Ectodermal cell (in vitro differentiated cells): ENCODE data around the gene CHKA.

Source experiments
- H3K27ac ChIP-seq: 2 replicates; pipeline ENCODE4 v1.7.0; 2013; ENCODE audit warnings: mild to moderate bottlenecking, low read depth, low read length; ENCODE audit not compliant: insufficient read depth, poor library complexity, severe bottlenecking
- H3K27me3 ChIP-seq: 2 replicates; pipeline ENCODE4 v1.7.0; 2013; ENCODE audit warnings: mild to moderate bottlenecking, low read length; ENCODE audit not compliant: insufficient read depth, control insufficient read depth, poor library complexity, severe bottlenecking
- H3K36me3 ChIP-seq: one replicate; pipeline ENCODE4 v1.7.0; 2013; ENCODE audit warnings: low read length; ENCODE audit not compliant: control insufficient read depth, insufficient read depth
- H3K4me1 ChIP-seq: one replicate; pipeline ENCODE4 v1.7.0; 2013; ENCODE audit warnings: low read length; ENCODE audit not compliant: control insufficient read depth, insufficient read depth
- H3K4me3 ChIP-seq: 2 replicates; pipeline ENCODE4 v1.7.0; 2013; ENCODE audit warnings: low read depth, low read length, control low read depth; ENCODE audit not compliant: insufficient read depth
- H3K9me3 ChIP-seq: 2 replicates; pipeline ENCODE4 v1.7.0; 2013; ENCODE audit warnings: mild to moderate bottlenecking, low read length, moderate library complexity; ENCODE audit not compliant: control insufficient read depth
- WGBS, 2 experiments: methylation state at CpG; one replicate each; pipeline ENCODE4 v1.1.7; 2013; ENCODE audit warnings: missing lambda C conversion rate in 2 of 2; 5-methylcytosine and 5-hydroxymethylcytosine counted together

CHKA gene

DNA sequence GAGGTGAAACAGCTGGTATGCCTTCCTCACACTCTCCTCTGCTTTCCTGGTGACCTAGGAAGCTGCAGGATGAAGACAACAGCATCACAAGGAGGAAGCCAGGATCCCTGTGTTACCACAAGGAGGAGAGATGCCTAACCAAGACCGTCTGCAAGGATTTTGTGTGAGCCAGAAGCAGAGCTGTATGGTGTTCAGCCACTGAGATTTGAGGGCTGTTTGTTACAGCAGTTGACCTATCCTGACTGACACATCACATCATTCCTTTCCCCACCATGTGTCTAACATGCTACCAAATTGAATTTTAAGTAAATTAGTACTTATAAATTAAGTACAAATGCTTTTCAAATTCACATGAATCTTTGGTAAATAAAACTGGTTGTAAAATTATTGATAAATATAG lies 8.9 kb upstream of the CHKA start:
- Histone ChIP-seq H3K36me3 (no peaks in the 10 kb centered on the region), H3K4me1 (no peaks in the 10 kb centered on the region), H3K4me3 (no peak overlapping the region), H3K27me3 (no peaks in the 10 kb centered on the region), H3K9me3 (peaks cover 2% of the 10 kb centered on the region), H3K27ac (no peak overlapping the region)
- 85 to 95% methylated on average over 1 of the region's 1 CpG for WGBS, 2 experiments

DNA sequence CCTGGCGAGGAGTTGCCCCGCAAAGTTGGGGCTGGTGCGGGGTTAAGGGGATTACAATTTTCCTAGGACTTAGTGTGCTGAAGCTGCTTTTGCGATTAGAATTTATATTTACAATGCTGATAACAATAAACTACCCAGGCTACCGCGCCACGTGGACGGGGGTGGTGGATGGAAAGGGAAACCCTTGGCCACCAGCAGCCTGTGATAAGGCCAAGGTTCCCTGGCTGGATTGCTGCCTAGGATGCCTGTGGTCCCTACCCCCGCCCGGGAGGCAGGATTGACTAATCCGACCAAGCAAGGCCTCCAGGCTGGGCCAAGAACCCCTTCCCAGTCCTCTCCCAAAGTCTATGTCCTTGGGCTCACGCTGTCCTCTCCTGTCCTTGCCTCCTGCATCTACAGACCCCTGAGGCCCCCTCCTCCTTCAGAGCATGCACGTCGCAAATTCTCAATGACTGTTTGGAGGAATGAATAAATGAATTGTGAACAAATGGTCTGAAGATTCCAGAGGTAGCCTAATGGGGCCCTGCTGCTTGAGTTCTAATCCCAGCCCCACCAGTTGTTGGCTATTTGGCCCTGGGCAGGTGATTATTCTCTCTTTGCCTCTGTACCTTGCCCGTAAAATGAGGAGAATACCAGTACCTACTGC lies 7.6 kb upstream of the CHKA start:
- Histone ChIP-seq H3K36me3 (no peaks in the 10 kb centered on the region), H3K9me3 (peaks cover 2% of the 10 kb centered on the region), H3K27me3 (no peaks in the 10 kb centered on the region), H3K4me3 (no peak overlapping the region), H3K4me1 (no peaks in the 10 kb centered on the region), H3K27ac (no peak overlapping the region)
- WGBS, 2 experiments, result 43 to 47% methylated on average over 14 of the region's 15 CpGs

DNA sequence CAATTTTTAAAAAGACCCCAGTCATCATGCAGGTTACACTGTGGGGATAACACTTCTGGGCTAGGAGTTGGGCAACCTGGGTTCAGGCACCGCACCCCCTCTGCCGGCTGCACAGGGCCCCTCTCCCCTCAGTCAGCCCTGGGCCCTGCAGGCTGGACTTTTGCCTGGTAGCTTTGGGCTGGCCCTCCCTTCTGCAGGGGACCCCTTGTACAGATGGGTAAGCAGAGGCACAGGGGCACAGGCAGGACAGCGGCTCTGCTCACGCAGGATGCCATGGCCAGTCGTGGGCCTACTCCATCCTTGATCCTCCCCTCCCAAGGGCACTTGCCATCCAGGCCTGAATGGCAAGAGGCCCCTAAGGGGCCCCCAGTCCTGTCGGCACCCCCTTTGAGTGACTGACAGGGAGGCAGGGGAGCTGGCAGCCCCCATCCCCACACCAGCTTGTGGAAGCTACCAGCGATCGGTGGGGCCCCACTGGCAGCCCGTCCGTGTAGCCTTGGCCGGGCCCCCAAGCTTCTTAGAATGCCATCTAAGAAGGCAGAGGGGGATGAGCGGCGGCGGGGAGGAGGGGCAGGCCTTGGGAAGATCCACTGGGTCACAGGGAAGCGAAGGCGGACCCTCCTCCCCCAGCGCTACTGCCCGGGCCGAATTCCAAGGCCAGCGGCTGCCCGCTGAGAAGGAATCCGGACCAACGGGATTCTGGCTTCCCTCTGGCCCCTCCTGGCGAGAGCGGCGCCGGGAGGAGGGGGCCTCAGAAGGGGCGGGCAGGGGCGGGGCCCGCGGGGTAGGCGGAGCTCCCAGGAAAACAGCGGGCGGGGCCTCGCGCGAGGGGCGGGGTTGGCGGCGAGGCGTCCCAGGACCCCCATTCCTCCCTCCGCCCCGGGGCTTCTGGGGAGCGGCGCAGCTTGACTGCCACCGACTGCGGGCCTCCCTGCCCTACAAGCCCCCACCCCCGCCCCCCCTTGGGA lies 6.8 kb upstream of the CHKA start:
- no peaks in the 10 kb centered on the region for H3K36me3 ChIP-seq

GRCh38 chr11:68125164-68125563 lies 4.0 kb upstream of the CHKA start:
- Histone ChIP-seq H3K27me3 (no peaks in the 10 kb centered on the region), H3K9me3 (no peaks in the 10 kb centered on the region), H3K4me3 (no peak overlapping the region), H3K4me1 (peaks cover 6% of the 10 kb centered on the region), H3K36me3 (no peaks in the 10 kb centered on the region), H3K27ac (no peak overlapping the region)
- 84 to 88% methylated on average over 4 of the region's 4 CpGs for WGBS, 2 experiments

More for the DNA sequence above, 6.8 kb upstream of the CHKA start:
- no peak overlapping the region for H3K27ac ChIP-seq
- no peaks in the 10 kb centered on the region for H3K27me3 ChIP-seq
- H3K9me3 ChIP-seq, result peaks cover 2% of the 10 kb centered on the region
- H3K4me3 ChIP-seq, result peak overlapping the region; percentile 2
- 10% methylated on average over 47 to 48 of the region's 48 CpGs for WGBS, 2 experiments
- no peaks in the 10 kb centered on the region for H3K4me1 ChIP-seq

- no peaks in the 10 kb centered on the region for H3K27me3 ChIP-seq
- no peaks in the 10 kb centered on the region for H3K36me3 ChIP-seq
- 87 to 90% methylated on average over 9 of the region's 9 CpGs for WGBS, 2 experiments
- peaks cover 6% of the 10 kb centered on the region for H3K4me1 ChIP-seq
- no peak overlapping the region for H3K27ac ChIP-seq
- no peak overlapping the region for H3K4me3 ChIP-seq
- no peaks in the 10 kb centered on the region for H3K9me3 ChIP-seq
These were observed 1.9 kb upstream of the CHKA start for GRCh38 chr11:68122936-68123539.

- peak overlapping the region; percentile 75 for H3K4me3 ChIP-seq
- H3K27ac ChIP-seq, result peak overlapping the region; percentile 90
- no peaks in the 10 kb centered on the region for H3K36me3 ChIP-seq
- H3K4me1 ChIP-seq, result peaks cover 6% of the 10 kb centered on the region
- H3K9me3 ChIP-seq, result no peaks in the 10 kb centered on the region
- WGBS, 2 experiments, result 1% methylated on average over 70 to 73 of the region's 73 CpGs
- no peaks in the 10 kb centered on the region for H3K27me3 ChIP-seq
These were observed 718 bp downstream of the CHKA start for GRCh38 chr11:68120273-68121066.

DNA sequence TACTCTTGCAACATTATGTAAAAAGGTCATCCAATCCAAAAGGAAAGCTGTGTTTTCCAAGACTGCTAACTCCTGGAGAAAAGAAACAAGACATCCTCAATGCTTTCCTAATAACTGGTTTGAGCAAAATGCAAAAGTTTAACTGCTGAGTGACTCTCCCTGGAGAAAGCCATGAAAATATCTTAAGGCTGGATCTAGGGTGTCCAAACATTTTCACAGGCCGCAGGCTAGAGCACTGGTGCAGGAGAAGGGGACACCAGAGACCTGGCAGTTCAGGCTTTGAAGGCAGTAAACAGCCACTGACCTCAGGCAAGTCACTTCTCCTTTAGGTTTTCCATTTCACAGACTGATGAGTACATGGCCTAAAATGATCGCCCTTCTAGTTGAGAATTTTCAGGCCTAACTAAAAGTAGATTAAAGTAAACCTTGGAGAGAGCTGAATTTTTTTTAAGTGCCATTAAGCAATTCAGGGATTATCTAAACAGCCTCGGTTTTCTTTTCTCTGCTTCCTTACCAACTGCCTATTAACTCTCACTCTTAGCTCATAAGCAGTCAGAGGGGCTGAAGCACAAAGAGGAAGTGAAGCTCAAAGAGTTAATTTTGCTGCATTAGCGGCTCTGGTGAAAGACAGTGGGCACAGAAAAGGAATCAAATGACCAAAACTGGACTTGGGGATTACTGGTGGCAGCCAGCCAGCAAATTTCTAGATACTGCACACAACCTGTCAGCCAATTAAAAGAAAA lies 2.3 kb downstream of the CHKA start:
- Histone ChIP-seq H3K4me3 (peak overlapping the region; percentile 3), H3K4me1 (peaks cover 6% of the 10 kb centered on the region), H3K36me3 (no peaks in the 10 kb centered on the region), H3K9me3 (no peaks in the 10 kb centered on the region), H3K27ac (no peak overlapping the region), H3K27me3 (no peaks in the 10 kb centered on the region)
- 74 to 80% methylated on average over 4 of the region's 4 CpGs for WGBS, 2 experiments

- H3K27me3 ChIP-seq, result no peaks in the 10 kb centered on the region
- no peak overlapping the region for H3K27ac ChIP-seq
- no peaks in the 10 kb centered on the region for H3K36me3 ChIP-seq
- no peaks in the 10 kb centered on the region for H3K9me3 ChIP-seq
- 75 to 80% methylated on average over 11 of the region's 11 CpGs for WGBS, 2 experiments
- H3K4me1 ChIP-seq, result peaks cover 6% of the 10 kb centered on the region
- no peak overlapping the region for H3K4me3 ChIP-seq
These were observed 3.2 kb downstream of the CHKA start for GRCh38 chr11:68117853-68118470.

DNA sequence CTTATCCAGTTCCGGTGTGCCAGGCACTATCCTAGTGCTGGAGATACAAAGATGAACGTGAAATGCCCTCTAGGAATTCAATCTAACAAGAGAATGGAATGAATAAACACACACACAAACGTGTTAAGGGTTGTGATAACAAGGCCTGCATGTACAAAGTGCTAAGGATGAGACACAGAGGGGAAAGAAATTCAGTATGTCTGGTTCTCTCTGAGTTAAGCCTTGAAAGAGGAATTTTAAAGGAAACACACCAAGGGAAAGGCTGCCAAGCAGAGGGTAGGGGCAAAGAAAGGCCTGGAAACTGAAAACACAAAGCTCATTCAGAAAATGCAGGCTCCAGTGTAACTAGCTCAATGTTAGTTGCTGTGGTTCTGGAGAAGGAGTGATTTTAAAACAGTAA lies 4.2 kb downstream of the CHKA start:
- H3K9me3 ChIP-seq, result no peaks in the 10 kb centered on the region
- H3K27me3 ChIP-seq, result no peaks in the 10 kb centered on the region
- H3K27ac ChIP-seq, result no peak overlapping the region
- H3K4me3 ChIP-seq, result no peak overlapping the region
- WGBS, 2 experiments, result 91 to 99% methylated on average over 3 of the region's 3 CpGs
- no peaks in the 10 kb centered on the region for H3K36me3 ChIP-seq
- H3K4me1 ChIP-seq, result peaks cover 3% of the 10 kb centered on the region
